Right atrium auricular region (tissue), 2 donors: ENCODE measurements around the gene FBXO44. TPM values are rescaled to one million over a fixed set of nuclear protein-coding genes. Genes with fewer than 3 reads are reported as not detected.
"Not testable (repeated sequence)": the region's sequence is repeated elsewhere in the genome, so short reads cannot be mapped to it uniquely, and the experiment has no call there.

Source experiments
- DNase-seq: peaks from one replicate; pipeline ENCODE4 v3.0.0-alpha.2; 2019; ENCODE audit warnings: low spot score
- H3K27ac ChIP-seq, 2 donors: fragments of 200-600 bp; sonication (generic); 1 replicate in 1 of 2; 2 replicates in 1 of 2; pipeline ENCODE4 v1.5.1; 2016 to 2019
- H3K27me3 ChIP-seq, 2 donors: fragments of 200-600 bp; sonication (generic); one replicate each; pipeline versions ENCODE4 v1.5.1 to v1.6.0; 2017 to 2019
- H3K36me3 ChIP-seq: fragments of 200-600 bp; sonication (generic); one replicate; pipeline ENCODE4 v1.5.1; 2016
- H3K4me1 ChIP-seq, 2 donors: fragments of 200-600 bp; sonication (generic); one replicate each; pipeline versions ENCODE4 v1.5.1 to v1.6.0; 2017 to 2019
- H3K4me3 ChIP-seq, 2 donors: fragments of 200-600 bp; sonication (generic); 1 replicate in 1 of 2; 2 replicates in 1 of 2; pipeline ENCODE4 v1.5.1; 2017 to 2019; ENCODE audit warnings: mild to moderate bottlenecking in 1 of 2, moderate library complexity in 1 of 2
- H3K9me3 ChIP-seq, 2 donors: fragments of 200-600 bp; sonication (generic); one replicate each; pipeline ENCODE4 v1.5.1; 2019
- CTCF ChIP-seq, 2 donors: fragments of 200-600 bp; sonication (generic); IDR thresholded peaks; one replicate each; pipeline ENCODE4 v1.5.1; 2019; ENCODE audit warnings: antibody characterized with exemption in 2 of 2
- total RNA-seq, 2 donors: library from RNA; depleted of rRNA; stranded (reverse); fragments of >200 nt; gene quantifications; one replicate each; pipeline ENCODE4 v1.1.0, GENCODE V29; 2016

FBXO44 gene
- total RNA-seq, 2 donors from 2014 or later, result 15.5 to 20.5 TPM

- no peaks in the 10 kb centered on the region for H3K9me3 ChIP-seq
- DNase-seq, result no peak
- H3K4me3 ChIP-seq, result no peak overlapping the region
- H3K36me3 ChIP-seq, result no peaks in the 10 kb centered on the region
- H3K27me3 ChIP-seq, result no peaks in the 10 kb centered on the region
- H3K27ac ChIP-seq, result no peak overlapping the region
- no peaks in the 10 kb centered on the region for H3K4me1 ChIP-seq
- TF ChIP-seq CTCF (IDR thresholded peaks at IDR 0.05), result no peak
These were observed 12.8 kb upstream of the FBXO44 start for GRCh38 chr1:11641776-11642305.

GRCh38 chr1:11642418-11643017, 12.2 kb upstream of the FBXO44 start:
- not testable (repeated sequence) for H3K36me3 ChIP-seq, H3K4me3 ChIP-seq, H3K4me1 ChIP-seq, H3K27ac ChIP-seq, H3K27me3 ChIP-seq, H3K9me3 ChIP-seq
- peak; percentile 92 to 97 for TF ChIP-seq CTCF (IDR thresholded peaks at IDR 0.05)
- peak; percentile 80 for DNase-seq

GRCh38 chr1:11643782-11644181, 10.9 kb upstream of the FBXO44 start:
- H3K4me1 ChIP-seq, result peaks cover 0 to 10% of the 10 kb centered on the region in 2 donors
- H3K27ac ChIP-seq, result no peak overlapping the region
- no peak for DNase-seq
- no peak for TF ChIP-seq CTCF (IDR thresholded peaks at IDR 0.05)
- no peaks in the 10 kb centered on the region for H3K27me3 ChIP-seq
- no peaks in the 10 kb centered on the region for H3K9me3 ChIP-seq
- H3K4me3 ChIP-seq, result no peak overlapping the region
- no peaks in the 10 kb centered on the region for H3K36me3 ChIP-seq

- Histone ChIP-seq H3K27ac (no peak overlapping the region), H3K4me3 (no peak overlapping the region), H3K4me1 (peaks cover 0 to 25% of the 10 kb centered on the region in 2 donors), H3K36me3 (no peaks in the 10 kb centered on the region), H3K27me3 (no peaks in the 10 kb centered on the region), H3K9me3 (no peaks in the 10 kb centered on the region)
- DNase-seq, result no peak
- no peak for TF ChIP-seq CTCF (IDR thresholded peaks at IDR 0.05)
These were observed 9.4 kb upstream of the FBXO44 start for GRCh38 chr1:11645270-11645669.

- no peak overlapping the region for H3K27ac ChIP-seq
- no peak overlapping the region for H3K4me3 ChIP-seq
- no peaks in the 10 kb centered on the region for H3K27me3 ChIP-seq
- H3K9me3 ChIP-seq, result no peaks in the 10 kb centered on the region
- no peaks in the 10 kb centered on the region for H3K36me3 ChIP-seq
- peak; percentile 65 to 82 for TF ChIP-seq CTCF (IDR thresholded peaks at IDR 0.05)
- H3K4me1 ChIP-seq, result peaks cover 0 to 30% of the 10 kb centered on the region in 2 donors
- DNase-seq, result peak; percentile 73
These were observed 8.9 kb upstream of the FBXO44 start for GRCh38 chr1:11645670-11646265.
